22Rv1 (cell line): ENCODE measurements around the gene ZACN.

Experiments used
- H3K27ac ChIP-seq: fragments of 450-650 bp; 2 replicates; pipeline ENCODE4 v1.5.1; 2017
- ZFX ChIP-seq: fragments of 450-650 bp; IDR thresholded peaks from 2 replicates; pipeline ENCODE4 v1.6.1; 2017; ENCODE audit warnings: antibody characterized with exemption, borderline replicate concordance
- TF ChIP-seq, protein P1 (sequence below): fragments of 450-650 bp; IDR thresholded peaks from 2 replicates; pipeline ENCODE4 v1.5.1; 2017; ENCODE audit warnings: mild to moderate bottlenecking

Gene ZACN

DNA sequence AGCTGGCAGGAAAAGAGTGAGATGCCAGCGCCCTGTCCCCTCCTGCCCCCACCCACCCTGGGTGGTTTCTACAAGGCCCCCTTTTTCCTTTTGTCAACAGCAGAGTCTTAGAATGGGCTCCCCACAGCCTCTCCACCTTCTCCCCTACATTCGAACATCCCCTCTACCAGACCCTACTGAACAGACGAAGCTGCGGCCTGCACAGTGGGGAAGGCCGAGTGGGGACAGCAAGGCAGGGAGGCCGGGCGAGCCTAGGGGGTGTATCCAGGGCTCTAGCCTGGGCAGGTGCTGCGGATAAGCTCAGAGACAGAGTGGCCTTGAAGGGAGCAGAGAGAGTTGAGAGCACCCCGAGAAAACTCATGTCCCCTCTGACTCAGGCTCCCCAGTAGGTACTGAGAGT is 7.4 kb downstream of the ZACN start:
- H3K27ac ChIP-seq, result no peak overlapping the region
- no peak for TF ChIP-seq ZFX
- TF ChIP-seq, protein P1, sequence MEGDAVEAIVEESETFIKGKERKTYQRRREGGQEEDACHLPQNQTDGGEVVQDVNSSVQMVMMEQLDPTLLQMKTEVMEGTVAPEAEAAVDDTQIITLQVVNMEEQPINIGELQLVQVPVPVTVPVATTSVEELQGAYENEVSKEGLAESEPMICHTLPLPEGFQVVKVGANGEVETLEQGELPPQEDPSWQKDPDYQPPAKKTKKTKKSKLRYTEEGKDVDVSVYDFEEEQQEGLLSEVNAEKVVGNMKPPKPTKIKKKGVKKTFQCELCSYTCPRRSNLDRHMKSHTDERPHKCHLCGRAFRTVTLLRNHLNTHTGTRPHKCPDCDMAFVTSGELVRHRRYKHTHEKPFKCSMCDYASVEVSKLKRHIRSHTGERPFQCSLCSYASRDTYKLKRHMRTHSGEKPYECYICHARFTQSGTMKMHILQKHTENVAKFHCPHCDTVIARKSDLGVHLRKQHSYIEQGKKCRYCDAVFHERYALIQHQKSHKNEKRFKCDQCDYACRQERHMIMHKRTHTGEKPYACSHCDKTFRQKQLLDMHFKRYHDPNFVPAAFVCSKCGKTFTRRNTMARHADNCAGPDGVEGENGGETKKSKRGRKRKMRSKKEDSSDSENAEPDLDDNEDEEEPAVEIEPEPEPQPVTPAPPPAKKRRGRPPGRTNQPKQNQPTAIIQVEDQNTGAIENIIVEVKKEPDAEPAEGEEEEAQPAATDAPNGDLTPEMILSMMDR, result no peak

DNA sequence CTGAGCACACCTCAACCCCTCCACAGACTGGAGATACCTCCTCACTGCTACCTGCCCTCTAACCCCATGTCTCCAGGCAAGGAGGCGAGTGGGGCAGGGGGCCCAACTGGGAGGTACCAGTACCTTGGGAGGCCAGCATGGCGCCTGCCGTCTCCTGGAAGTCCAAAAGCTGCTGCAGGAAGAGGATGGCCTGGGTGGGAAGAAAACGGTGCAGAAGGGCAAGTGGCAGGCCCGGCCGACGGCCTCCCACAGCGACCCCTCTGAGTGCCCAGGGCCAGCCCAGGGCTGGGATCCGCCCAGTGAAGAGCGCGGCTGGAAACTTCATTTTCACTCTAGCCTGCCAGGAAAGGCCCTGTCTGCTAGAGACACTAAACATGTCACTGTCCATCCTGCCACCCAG is 8.5 kb downstream of the ZACN start:
- no peak for TF ChIP-seq ZFX
- TF ChIP-seq, protein P1, result no peak
- no peak overlapping the region for H3K27ac ChIP-seq

DNA sequence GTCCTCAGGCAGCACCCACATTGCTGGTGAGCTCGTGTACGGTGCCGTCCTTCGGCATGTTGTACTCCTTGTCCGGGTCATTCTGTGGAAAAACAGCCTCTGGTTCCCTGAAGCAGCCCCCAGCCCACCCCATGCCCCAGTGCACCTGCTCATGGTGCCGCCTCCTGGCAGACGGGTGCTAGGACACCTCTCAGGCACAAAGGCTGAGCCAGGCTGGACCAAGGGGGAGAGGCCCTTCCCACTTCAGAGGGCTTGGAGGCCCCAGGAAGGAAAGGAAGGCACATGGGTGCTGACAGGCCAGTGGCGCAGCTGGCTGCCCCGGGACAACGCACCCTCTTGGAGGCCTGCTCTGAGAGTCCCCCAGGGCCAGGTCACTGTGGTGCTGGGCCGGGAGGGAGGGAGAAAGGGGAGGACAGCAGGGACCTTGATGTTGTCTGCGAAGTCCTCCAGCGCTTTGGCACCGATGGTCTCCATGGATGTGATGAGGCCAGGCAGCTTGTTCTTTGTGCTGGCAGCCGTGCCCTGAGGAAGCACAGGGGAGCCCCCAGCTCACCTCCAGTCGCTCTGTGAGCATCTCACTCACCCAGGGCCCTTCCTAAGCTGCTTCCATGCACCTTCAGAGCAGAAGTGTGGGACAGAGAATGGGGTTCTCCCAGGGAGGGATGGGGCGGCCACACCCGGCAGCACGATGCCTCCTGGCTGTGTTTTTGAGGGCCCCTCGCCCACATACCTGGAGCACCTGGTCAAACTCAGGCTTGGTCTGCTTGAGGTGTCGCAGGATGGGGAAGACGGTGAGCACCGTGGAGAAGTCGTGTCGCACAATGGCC is 9.3 kb downstream of the ZACN start:
- TF ChIP-seq, protein P1, result peak; percentile 9; the same call in 1 of the 2 replicates
- no peak for TF ChIP-seq ZFX
- H3K27ac ChIP-seq, result no peak overlapping the region

DNA sequence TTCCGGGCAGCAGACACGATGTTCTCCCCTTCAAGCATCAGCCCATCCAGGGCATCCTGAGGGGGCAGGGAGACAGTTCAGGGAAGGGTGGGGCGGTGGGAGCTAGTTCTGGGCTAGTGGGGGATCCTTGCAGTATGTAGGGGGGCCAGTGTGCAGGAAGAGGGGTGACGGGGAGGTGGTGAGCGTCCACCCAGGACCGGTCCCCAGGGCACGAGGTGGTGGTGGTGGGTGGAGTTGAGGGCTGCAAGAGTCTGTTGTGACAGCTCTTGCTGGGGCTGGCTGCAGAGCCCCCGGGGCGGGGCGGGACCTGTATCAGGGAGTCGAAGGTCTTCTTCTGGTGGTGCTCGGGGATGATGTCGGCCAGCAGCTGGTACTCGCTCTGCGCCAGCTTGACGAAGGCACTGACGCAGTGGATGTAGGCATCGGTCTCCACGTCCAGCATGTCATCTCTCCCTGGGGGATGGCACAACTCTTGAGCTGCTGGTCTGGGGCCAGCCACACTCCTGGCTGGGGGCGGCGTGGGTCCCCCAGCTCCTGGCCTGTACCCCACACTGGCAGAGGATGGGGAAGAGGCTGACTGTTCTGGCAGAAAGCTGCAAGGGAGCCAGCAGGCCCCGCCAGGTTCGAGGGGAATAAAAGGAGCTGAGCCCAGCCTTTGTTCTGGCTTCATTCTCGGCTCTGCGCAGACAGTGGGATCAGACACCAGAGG is 10.0 kb downstream of the ZACN start:
- no peak for TF ChIP-seq ZFX
- TF ChIP-seq, protein P1, result no peak
- H3K27ac ChIP-seq, result no peak overlapping the region

DNA sequence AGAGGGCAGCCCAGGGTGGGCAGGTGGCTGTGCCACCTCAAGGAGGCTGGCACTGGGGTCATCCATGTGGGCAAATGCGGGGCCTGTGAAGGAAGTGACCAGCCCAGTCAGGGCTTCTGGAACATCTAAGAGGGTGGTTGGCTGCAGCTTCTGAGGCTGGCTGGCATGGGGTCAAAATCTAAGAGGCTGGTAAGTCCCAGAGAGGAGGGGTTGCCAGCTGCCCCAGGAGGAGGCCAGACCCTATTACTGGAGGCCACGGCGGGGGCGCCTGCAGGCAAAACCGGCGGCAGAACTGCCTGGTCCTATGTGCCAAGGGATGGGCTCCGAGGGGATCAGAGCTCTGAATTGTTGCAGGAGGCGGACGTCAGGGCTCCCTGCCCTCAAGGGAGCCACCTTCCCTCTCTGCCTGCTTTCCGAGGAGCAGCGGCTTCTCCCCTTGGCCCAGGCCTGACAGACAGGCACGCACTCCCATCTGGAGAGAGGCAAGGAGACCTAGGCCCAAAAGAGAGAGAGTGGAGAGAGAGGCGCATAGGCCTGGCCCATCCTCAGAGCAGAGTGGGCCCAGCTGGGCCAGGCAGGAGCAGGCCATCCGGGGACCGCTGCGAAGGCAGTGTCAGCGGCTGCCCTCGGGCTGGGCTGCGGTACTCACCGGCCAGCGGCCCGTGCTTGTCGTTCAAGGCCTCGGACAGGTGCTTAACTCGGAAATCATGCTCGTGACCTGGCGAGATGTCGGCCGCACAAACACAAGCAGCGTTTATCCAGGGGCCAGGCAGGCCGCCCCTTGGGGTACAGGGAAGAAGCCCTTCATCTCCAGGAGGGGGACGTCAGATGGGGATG is 10.9 kb downstream of the ZACN start:
- no peak overlapping the region for H3K27ac ChIP-seq
- TF ChIP-seq, protein P1, result no peak
- TF ChIP-seq ZFX, result no peak

DNA sequence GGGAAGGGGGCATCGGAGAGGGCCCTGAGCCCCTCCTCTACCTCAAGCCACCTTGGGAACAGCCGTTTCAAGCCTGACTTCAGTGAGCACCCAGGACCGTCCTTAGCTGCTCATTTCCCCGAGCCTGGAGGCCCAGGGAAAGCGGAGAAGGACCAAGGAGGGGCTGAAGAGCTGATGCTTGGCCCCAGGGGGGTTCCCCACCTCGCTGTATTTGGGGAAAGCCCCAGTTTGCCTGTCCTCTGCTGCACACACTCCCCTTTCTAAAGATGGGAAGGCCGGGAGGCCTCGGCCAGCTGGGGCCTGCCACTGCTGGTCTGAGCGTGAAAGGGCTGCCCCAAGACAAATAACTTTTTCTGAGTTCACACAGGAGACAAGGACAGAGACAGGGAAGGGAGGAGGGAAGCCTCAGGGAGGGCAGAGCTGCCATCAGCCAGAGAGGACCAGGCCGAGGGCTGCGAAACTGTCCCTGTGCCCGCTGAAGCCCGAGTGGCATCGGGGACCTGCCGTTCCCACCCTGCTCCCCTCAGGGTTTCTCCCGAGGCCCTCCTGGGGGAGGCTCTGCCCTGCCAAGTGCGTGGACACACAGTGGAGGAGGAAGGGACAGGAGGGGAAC is 11.6 kb downstream of the ZACN start:
- TF ChIP-seq, protein P1, result no peak
- no peak for TF ChIP-seq ZFX
- no peak overlapping the region for H3K27ac ChIP-seq
